ENCODE results near the gene UROS.

UROS gene

DNA sequence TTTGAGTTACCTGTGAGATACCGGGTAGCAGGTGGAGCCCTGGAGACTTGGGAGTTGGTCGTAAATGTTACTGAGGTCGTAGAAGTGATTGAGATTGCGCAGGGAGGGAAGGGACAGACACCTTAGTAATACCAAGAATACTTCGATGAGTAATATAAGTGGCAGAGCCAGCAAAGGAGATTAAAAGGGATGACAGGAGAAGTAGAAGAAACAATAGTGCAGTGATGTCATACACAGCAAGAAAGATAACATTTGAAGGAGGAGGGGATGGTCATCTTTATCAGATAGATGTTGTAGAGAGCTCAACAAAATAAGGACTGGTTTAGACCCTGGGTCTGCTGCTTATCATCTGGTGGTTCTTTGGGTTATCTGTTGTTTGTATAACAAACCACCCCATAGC, 5.3 kb upstream of the UROS start:
- DNase-seq (ENCODE audit: low spot score), result no peak

DNA sequence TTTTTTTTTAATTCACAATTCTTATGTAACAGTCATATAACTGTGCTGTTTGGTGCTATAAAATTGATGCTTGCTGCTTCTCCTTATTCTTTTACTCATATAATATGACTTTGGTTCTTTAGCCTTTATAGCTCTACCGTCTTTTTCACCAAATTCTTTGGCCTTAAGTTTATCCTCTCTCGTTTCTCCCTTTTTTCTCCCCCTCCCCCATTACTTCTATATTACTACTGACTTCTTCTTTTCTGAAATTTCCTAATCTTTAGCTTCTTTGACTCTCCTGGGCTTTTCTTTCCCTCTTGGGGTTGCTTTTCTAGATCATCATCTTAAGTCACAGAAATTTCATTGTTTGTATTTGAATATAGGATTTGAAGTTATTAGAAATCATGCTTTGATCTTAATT, 4.1 kb upstream of the UROS start:
- no peak for DNase-seq (ENCODE audit: low spot score)

DNA sequence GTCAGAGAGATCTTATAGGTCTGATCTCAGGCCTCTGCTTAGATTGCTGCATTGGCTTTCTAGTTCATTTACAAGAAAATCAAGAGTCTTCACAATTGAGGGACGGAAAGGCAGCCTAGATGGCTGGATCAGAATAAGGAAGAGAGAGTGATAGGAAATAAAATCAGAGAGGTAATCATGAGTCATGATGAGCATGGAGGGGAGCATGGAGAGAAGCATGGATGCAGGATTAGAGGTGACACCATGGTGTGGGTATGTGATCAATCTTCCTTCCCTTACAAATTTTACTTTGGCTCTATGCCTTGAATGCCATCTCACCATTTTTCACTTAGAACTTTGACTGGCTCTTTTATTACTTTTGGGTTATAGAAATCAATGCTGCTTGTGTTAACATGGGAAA, 1.7 kb upstream of the UROS start:
- DNase-seq (ENCODE audit: low spot score), result no peak

DNA sequence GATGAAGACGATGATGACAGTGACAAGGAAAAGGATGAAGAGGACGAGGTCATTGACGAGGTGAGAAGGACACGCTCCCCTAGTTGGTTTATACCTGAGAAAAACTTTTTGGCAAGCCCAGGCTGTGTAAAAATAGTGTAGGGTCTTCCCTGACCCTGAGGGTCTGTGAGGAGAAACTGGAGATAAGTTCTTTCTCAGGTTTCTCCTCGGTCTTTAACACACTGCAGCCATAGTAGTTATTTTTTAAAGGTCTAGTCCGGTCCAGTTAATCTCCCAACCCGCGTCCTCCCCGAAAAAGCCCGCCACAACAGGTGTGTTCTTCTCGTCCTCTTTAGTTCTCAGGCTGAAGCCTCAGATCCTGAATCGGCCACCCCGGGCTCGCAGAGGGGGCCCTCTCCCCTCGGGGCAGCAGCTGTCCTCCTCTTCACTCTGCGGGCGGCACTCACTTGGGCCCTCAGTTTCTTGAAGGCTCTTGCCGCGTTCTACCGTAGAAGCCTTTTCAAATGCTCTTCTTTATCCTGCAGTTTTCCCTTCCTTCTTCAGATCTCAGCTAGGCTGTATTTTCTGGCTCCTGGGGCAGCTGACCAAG, 699 bp upstream of the UROS start:
- no peak for DNase-seq (ENCODE audit: low spot score)

DNA sequence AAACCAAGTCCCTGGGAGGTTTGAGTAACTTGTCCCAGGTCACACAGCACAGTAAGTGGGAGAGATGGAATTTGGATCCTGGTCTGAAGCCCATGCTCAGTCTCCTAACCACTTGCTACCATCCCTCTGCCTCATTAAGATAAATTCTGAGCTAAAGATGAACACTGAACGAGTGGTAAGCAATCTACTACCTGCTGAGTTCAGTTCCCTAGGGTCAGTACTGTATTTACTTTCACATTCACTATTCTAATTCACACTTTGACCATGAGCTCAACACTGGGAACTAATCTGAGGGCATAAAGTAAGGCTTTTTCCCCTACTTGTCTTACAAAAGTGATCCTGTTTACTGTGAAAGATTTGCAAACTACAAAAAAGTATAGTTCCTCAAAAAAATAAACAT, 2.4 kb downstream of the UROS start:
- no peak for DNase-seq (ENCODE audit: low spot score)

DNA sequence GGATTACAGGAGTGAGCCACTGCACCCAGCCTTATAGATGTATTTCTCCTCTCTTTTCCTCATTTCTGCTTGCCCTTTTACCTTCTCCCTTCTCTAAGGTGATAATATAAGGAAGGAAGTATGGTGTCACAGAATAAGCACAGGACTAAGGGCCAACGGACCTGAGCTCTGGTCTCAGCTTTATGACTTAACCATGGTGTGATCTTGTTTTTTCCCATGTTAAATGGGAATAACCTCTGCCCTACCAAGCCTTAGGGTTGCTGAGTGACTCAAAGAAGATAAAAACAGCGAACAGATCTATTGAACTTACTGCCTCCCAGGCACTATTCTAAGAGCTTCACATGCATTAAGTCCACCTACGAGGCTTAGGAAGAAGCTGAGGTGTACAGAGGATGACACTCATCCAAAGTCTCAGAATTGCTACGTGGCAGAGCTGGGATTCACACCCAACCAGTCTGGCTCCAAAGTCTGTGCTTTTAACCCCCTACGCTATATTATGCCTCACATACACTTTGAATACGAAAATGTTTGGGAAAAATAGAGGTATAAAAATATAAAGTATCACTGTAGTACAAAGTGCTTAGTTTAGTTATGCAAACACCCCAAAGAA, 5.6 kb downstream of the UROS start:
- DNase-seq (ENCODE audit: low spot score), result no peak

DNA sequence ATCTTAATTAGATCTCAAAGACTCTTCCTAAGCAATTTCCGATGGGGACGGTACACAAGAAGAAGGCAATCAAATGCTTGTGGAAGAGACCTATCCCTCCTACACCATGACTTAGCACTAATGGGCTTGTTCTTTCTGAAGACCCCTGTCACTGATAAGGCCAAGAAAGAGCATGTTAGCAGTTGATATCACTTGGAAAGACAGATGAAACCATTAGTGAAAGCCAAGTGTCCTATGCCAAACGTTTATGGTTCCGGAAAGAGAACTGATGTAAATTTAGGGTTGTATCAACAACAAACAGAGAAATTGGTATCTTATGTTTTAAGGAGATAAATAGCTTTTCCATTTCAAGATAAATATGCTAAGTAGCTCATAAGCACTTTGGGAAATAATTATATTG, 6.5 kb downstream of the UROS start:
- DNase-seq (ENCODE audit: low spot score), result no peak

DNA sequence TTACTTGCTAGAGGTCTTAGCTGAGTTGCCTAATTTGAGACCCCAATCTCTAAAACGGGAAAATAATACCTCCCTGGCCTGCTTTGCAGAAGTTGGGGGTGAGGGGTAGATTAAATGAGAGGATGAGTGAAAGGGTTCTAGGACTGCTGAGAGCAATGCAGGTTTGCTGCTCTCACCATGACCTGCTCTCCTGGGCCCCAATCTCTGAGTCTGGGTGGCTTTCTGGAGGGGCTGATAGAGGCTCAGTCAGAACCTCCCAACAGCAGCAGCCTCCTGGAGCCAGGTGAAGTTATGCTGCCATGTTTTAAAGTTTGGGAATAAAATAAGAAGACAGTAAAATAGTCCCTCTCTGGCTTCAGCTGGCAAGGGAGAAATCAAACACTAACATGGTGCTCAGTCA, 7.3 kb downstream of the UROS start:
- no peak for DNase-seq (ENCODE audit: low spot score)

DNA sequence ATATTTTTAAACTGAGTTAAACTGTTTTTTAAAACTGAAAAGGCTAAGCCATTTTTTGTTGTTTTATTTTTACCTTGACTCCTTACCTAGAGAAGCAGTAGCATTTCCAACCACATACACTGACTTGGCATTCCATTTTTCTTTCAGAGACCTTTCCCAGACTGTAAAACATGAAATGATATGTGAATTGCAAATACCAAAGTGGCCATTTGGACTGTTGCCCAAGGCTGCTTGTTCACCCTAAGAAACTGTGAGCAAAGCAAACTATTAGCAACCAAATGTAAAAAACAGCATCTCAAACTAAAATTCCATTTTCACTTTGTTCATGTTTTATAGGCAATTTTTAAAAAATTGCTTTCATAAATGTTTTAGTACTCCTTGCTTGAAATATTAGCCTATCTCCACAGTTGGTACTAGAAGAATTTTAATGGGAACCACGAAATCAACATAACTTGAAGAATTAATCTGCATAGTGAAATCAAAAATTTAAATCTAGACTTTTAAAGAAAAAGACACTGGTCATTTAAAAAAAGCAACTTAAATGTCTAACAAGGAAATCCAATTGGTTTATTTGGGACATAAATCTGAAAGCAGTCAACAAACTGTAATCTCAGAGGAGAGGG, 10.8 kb downstream of the UROS start:
- DNase-seq (ENCODE audit: low spot score), result no peak

DNA sequence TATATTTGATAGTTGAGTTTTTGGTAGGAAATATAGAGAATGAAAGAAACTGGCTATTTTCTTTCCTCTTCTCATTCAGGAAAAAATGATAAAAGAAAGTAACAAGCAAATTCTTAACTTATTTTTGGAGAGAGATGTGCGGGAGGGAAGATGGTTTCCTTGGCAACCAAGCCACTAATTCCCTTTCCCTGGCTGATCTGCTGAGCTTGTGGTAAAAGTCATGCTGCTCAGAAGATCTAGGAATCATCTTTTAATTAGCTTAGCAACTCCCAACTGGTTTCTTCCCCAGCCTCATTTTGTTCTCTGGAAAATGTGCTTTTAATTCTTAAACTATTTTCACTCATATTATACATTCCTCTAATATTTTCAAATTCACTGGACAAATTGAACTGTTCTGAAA, 11.8 kb downstream of the UROS start:
- DNase-seq (ENCODE audit: low spot score), result no peak

DNA sequence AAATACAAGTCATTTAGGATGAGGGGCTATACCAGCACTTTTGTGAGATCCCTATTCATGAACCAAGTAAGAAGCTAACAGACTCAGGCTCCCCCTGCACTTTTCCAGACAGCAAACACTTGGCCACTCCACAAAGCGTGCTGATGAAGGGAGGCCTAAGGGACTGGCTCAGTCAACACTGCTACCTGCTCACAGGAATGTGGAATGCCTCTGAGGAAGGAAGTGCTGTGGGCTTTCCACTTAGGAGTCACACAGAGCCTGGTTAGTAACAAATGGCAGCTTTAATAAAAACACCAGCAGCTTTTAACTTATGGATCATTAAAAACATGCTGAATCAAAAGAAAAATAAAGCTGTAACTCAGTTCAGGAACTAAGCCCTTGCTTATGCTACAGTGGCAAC, 15.0 kb downstream of the UROS start:
- no peak for DNase-seq (ENCODE audit: low spot score)

DNA sequence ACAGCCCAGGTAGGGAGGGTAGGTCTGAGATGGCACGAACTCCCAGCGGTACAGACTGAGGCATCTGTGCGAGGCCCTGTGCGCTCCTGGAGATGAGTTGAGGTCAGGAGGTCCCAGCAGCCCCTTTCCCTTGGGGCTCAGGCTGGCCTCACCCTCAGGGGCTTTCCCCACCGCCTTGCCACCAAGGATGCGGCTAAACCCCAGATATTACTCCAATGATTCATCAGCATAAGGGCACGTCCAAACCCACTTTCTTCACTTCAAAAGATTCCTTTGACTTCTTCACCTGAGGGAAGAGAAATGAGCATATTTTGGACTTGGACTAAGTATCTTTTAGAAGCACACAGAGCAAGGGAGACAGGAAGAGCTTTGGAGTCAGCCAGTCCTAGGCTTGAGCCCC, 20.3 kb downstream of the UROS start:
- DNase-seq (ENCODE audit: low spot score), result no peak

DNA sequence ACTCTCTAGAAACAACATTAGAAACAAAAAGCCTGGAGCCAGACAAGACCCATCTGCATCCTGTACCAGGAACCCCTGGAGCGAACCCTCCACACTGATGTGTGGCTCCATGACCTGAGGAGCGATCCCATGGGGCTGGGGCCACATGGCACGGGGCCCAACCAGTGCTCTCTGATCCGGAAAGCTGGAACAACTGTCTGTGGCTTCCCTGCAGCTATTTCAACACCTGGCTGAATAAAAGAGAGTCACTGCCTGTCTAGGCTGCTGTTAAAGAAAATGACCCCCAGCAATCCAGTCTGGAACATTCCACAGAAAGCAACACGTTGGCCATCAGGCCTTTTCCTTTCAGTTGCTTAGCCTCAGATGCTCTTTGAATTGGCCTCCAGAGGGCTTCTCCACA, 20.9 kb downstream of the UROS start:
- no peak for DNase-seq (ENCODE audit: low spot score)

DNA sequence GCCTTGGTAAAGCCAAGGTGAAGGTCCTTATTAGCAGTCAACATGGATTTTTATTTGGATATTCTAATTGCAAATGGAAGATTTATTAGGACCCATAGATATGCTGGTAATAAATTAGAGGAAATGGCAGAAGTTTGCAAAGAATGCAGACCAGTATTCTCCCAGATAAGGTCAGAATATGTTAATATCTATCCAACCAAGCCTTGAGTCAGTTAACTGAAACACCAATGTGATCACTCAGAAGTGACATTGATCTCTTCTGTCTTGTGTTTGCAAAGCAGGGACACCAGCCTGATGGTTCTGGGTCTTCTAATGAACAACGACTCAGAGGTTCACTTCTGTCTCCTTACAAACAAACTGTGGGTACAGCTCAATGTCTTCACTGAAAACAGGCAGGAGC, 21.5 kb downstream of the UROS start:
- DNase-seq (ENCODE audit: low spot score), result no peak

DNA sequence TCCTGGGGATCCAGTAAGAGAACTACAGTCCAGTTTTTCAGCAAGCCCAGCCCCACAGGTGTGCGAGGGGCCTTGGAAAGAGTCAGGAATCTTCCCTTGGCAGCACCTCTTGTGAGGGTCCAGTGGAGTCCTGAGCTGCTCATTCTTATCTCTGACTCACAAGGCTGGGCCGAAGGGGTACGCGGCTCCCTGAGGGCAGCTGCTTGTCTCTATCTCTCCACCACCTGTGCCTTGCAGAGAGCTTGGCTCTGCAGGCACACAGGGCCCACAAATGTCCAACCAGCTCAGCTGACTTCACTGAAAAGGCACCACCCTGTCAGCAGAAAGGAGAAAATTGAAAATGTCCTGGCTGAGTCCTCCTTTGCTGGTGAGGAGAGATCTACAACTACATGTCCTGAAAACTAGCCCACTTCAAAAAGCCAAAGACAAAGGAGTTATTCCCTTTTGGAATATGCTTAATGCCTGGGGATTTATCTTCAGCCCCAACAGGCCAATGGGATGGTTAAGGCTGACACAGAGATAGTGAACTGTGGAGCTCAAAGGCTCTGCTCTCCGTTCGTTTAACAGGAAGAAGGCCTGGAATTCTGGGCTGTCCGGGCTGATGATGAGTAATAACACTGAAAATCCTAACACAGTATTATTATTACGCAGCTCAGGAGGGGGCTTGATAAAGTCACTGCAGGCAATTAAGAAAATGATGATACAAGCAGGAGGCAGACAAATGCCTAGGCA, 23.4 kb downstream of the UROS start:
- no peak for DNase-seq (ENCODE audit: low spot score)

DNA sequence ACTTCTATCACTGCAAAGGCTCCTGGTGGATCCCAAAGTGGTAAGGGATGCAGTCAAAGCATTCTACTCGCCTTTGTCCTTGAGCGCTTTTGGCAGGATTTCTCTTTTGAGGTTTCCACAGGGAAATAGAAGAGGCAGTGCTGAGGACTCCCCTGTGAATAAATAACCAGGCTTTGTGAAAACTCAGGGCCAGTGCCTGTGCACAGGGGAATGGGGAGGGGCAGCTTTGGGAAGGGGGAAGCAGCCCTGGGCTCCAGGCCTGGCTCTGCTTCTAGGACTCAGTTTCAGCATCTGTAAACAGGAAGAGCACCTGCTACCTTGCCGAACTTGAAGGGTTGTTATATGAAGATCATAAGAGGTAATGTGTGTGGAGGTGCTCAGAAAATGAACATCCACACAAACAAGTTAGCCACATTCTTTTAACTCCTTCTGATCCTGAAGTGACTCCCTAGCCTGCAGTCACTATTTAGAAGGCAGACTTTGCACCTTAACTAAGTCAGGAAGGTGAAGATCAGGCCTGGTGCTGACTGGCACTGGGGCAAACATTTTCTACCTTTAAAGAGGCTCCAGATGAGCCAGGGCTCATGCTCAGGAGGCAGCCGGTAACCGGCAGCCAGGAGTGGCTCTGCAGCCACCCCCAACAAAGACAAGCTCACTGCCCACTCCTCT, 24.9 kb downstream of the UROS start:
- no peak for DNase-seq (ENCODE audit: low spot score)

DNA sequence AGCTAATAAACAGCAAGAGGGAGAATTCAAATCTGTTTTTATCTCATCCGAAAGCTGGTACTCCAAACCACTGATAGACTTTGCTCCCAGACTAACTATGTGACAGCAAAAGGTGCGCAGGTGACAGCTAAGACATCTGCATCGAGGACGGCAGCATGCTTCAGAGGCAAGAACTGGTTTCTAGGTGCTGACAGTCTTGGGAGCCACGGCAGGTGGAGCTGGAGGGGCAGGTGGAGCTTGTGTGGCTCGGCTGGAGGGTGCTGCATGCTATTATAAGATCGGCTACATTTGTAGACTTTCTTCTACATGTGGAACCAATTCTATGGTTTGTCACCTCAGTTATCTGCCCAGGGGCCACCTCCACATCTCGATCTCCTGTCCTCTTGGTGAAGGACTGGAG, 25.6 kb downstream of the UROS start:
- no peak for DNase-seq (ENCODE audit: low spot score)

DNA sequence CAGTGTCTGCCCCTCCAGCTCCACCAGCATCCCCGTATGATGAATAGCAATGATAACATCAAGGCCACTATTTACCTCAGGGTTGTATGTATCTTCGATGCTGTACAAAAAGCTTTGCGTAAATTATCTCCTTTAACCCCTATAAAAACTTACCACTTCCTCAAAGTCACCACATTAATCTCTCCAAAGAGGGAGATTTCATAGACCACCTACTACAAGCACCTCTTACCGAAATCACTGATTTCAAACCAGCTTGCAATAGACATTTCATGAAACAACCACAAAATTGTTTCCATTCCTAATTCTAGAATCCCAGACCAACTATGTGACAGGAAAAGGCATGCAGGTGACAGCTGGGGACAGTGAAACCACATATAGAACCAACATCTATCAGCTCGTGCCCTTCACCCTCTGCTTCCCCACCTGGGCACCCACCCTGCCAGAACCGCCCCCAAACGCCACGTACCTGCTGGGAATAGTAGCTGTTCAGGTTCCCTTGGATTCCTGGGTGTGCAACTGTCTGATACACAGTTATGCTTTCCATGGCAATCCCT, 27.3 kb downstream of the UROS start:
- DNase-seq (ENCODE audit: low spot score), result no peak

DNA sequence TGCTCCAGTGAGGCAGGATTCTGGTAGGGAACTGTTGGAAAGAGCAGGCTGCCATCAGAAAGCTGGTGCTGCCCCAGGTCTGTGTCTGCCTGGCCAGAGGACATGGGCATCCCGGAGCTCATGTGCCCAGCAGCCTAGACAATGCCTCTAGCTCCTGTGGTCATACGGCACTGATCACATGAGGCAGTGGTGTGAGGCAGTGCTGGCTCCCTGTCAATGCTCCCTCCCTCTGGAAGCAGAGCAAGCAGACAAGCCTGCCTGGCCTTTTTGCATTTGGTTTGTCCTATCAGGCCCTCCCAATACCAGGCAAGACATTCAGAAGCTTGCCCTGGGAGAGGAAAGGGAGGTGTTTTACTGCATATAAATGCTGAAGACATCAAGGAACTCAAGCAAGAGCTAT, 27.9 kb downstream of the UROS start:
- no peak for DNase-seq (ENCODE audit: low spot score)

DNA sequence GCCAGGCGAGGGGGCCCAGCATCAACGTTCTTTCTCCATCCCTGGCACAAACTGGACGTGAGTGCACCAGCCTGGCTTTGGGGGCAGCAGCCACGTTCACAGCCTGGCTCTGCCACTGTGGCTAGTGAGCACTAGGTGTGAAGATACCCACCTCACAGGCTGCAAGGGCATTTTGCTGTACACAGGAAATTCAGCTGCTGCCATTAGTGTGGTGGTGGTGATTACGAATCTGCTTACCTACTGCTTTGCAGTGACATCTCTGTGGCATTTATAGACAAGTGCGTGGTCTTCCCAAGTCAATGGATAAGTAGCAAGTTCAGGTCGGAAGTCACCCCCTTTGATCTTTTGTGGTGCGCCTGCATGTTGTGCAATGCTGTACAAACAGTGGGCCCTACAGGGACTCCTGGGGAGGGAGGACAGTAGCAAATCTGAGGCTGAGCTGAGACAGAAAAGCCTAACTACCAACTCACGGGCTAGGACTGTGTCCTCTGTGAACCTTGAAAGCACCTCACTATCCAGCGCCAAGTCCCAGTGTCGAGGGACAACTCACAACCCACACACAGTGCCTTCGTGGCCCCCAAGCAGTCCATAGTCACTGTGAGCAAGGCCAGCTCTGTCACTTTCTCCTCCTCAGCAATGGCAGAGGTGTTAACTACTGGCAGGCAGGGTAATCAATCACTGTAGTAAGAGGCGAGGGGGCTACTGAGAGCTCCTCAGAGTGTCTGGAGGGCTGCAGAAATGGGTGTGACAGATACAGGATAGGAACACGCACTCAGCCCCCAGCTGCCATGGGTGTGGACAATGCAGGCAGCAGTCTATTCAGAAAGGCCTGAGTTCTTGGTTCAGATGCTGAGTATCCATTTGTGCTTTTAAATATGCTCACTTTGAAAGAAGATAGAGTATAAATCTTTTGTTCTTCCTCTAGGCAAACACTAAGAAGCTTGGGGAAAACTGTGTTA, 30.4 kb downstream of the UROS start:
- DNase-seq (ENCODE audit: low spot score), result no peak

Measured in hepatic stellate cell (primary cell).